ENCODE data around the gene TRAPPC3L. TPM values are rescaled to one million over a fixed set of nuclear protein-coding genes. Genes with fewer than 3 reads are reported as not detected.

TRAPPC3L gene
- polyA plus RNA-seq, 1 donor from 2014 or later, result not detected

GRCh38 chr6:116530436-116530835 lies 15.0 kb downstream of the TRAPPC3L start:
- no peaks in the 10 kb centered on the region for H3K9me3 ChIP-seq (ENCODE audit: low read length)
- no peaks in the 10 kb centered on the region for H3K36me3 ChIP-seq (ENCODE audit: insufficient read depth, low read length)
- no peaks in the 10 kb centered on the region for H3F3A ChIP-seq (ENCODE audit: insufficient read depth, low read length, poor library complexity, severe bottlenecking)
- no peak overlapping the region for H3K4me2 ChIP-seq (ENCODE audit: low read length)
- no peaks in the 10 kb centered on the region for H3K27me3 ChIP-seq (ENCODE audit: insufficient read depth, low read depth, low read length)
- TF ChIP-seq RAD21 (conservative IDR thresholded peaks at IDR 0.05) (no peak), POLR2AphosphoS5 (IDR thresholded peaks at IDR 0.05) (no peak), TAF1 (IDR thresholded peaks at IDR 0.05; ENCODE audit: low read depth) (no peak), MXI1 (conservative IDR thresholded peaks at IDR 0.05; ENCODE audit: poor library complexity, severe bottlenecking) (no peak), EZH2 (IDR thresholded peaks at IDR 0.05; ENCODE audit: borderline replicate concordance, insufficient read depth, low read length, poor library complexity, severe bottlenecking) (no peak), SMC3 (conservative IDR thresholded peaks at IDR 0.05; ENCODE audit: poor library complexity) (no peak), EP300 (conservative IDR thresholded peaks at IDR 0.05; ENCODE audit: poor library complexity, severe bottlenecking) (no peak)
- TF ChIP-seq, protein P1, sequence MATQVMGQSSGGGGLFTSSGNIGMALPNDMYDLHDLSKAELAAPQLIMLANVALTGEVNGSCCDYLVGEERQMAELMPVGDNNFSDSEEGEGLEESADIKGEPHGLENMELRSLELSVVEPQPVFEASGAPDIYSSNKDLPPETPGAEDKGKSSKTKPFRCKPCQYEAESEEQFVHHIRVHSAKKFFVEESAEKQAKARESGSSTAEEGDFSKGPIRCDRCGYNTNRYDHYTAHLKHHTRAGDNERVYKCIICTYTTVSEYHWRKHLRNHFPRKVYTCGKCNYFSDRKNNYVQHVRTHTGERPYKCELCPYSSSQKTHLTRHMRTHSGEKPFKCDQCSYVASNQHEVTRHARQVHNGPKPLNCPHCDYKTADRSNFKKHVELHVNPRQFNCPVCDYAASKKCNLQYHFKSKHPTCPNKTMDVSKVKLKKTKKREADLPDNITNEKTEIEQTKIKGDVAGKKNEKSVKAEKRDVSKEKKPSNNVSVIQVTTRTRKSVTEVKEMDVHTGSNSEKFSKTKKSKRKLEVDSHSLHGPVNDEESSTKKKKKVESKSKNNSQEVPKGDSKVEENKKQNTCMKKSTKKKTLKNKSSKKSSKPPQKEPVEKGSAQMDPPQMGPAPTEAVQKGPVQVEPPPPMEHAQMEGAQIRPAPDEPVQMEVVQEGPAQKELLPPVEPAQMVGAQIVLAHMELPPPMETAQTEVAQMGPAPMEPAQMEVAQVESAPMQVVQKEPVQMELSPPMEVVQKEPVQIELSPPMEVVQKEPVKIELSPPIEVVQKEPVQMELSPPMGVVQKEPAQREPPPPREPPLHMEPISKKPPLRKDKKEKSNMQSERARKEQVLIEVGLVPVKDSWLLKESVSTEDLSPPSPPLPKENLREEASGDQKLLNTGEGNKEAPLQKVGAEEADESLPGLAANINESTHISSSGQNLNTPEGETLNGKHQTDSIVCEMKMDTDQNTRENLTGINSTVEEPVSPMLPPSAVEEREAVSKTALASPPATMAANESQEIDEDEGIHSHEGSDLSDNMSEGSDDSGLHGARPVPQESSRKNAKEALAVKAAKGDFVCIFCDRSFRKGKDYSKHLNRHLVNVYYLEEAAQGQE (IDR thresholded peaks at IDR 0.05; ENCODE audit: borderline replicate concordance), result no peak
- TF ChIP-seq, protein P2, sequence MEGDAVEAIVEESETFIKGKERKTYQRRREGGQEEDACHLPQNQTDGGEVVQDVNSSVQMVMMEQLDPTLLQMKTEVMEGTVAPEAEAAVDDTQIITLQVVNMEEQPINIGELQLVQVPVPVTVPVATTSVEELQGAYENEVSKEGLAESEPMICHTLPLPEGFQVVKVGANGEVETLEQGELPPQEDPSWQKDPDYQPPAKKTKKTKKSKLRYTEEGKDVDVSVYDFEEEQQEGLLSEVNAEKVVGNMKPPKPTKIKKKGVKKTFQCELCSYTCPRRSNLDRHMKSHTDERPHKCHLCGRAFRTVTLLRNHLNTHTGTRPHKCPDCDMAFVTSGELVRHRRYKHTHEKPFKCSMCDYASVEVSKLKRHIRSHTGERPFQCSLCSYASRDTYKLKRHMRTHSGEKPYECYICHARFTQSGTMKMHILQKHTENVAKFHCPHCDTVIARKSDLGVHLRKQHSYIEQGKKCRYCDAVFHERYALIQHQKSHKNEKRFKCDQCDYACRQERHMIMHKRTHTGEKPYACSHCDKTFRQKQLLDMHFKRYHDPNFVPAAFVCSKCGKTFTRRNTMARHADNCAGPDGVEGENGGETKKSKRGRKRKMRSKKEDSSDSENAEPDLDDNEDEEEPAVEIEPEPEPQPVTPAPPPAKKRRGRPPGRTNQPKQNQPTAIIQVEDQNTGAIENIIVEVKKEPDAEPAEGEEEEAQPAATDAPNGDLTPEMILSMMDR (IDR thresholded peaks at IDR 0.05; ENCODE audit: poor library complexity, severe bottlenecking), result no peak
- no peak overlapping the region for H3K27ac ChIP-seq (ENCODE audit: low read length)
- H3K79me2 ChIP-seq (replicated peaks; ENCODE audit: insufficient read depth, low read length), result no peaks in the 10 kb centered on the region
- no peak overlapping the region for H3K4me3 ChIP-seq (ENCODE audit: low read length)
- H3K9ac ChIP-seq (ENCODE audit: low read length), result no peak overlapping the region
- no peaks in the 10 kb centered on the region for H4K20me1 ChIP-seq (ENCODE audit: insufficient read depth)
- H3K9me2 ChIP-seq (ENCODE audit: insufficient read depth, low read length), result no peaks in the 10 kb centered on the region
- no peak overlapping the region for H2AFZ ChIP-seq (ENCODE audit: low read depth, low read length)

GRCh38 chr6:116529466-116530290 lies 15.8 kb downstream of the TRAPPC3L start:
- H2AFZ ChIP-seq (ENCODE audit: low read depth, low read length), result no peak overlapping the region
- no peaks in the 10 kb centered on the region for H3K9me2 ChIP-seq (ENCODE audit: insufficient read depth, low read length)
- H3K9ac ChIP-seq (ENCODE audit: low read length), result no peak overlapping the region
- H3K4me2 ChIP-seq (ENCODE audit: low read length), result no peak overlapping the region
- no peaks in the 10 kb centered on the region for H4K20me1 ChIP-seq (ENCODE audit: insufficient read depth)
- H3K36me3 ChIP-seq (ENCODE audit: insufficient read depth, low read length), result no peaks in the 10 kb centered on the region
- no peaks in the 10 kb centered on the region for H3K9me3 ChIP-seq (ENCODE audit: low read length)
- H3K4me3 ChIP-seq (ENCODE audit: low read length), result no peak overlapping the region
- H3K27ac ChIP-seq (ENCODE audit: low read length), result no peak overlapping the region
- H3F3A ChIP-seq (ENCODE audit: insufficient read depth, low read length, poor library complexity, severe bottlenecking), result no peaks in the 10 kb centered on the region
- TF ChIP-seq EZH2 (IDR thresholded peaks at IDR 0.05; ENCODE audit: borderline replicate concordance, insufficient read depth, low read length, poor library complexity, severe bottlenecking) (no peak), TAF1 (IDR thresholded peaks at IDR 0.05; ENCODE audit: low read depth) (no peak), RAD21 (conservative IDR thresholded peaks at IDR 0.05) (no peak), MXI1 (conservative IDR thresholded peaks at IDR 0.05; ENCODE audit: poor library complexity, severe bottlenecking) (no peak), POLR2AphosphoS5 (IDR thresholded peaks at IDR 0.05) (no peak)
- TF ChIP-seq, protein P2 (IDR thresholded peaks at IDR 0.05; ENCODE audit: poor library complexity, severe bottlenecking), result no peak
- H3K79me2 ChIP-seq (replicated peaks; ENCODE audit: insufficient read depth, low read length), result no peaks in the 10 kb centered on the region
- no peaks in the 10 kb centered on the region for H3K27me3 ChIP-seq (ENCODE audit: insufficient read depth, low read depth, low read length)

Data from neural cell (in vitro differentiated cells).